Fibroblast of skin of back (primary cell): Measurements from ENCODE around the gene UBE2L5.
A peak's percentile ranks its signal among the peaks of the same experiment; 100 is the strongest.

ENCODE experiments used
- DNase-seq: peaks from one replicate; pipeline ENCODE4 v3.0.0-alpha.2; 2013

The UBE2L5 gene

DNA sequence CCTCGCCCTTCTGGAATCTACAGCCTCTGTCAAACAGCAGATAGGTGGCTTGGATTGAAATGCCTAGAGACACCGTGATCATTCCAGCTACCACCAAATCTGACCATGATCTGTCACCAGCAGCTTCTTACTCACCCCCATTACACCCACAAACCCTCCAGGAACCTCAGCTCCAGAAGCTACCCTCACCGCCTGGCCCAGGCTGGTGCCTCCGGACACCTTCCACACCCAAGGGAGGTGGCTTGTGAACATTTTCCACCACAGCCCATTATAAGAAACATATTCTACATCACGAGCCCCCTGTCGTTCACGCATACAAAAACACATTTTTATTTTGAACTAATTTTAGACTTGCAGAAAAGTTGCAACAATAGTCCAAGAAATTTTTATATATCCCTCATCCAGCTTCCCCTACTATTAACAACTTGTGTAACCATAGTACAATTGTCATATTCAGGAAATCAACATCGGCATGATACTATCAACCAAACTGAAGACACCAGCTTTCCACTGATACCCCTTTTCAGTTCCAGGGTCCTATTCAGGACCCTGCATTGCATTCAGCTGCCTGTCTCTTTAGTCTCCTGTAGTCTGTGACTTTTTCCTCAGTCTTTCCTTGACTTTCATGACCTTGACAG, 15.4 kb upstream of the UBE2L5 start:
- no peak for DNase-seq

DNA sequence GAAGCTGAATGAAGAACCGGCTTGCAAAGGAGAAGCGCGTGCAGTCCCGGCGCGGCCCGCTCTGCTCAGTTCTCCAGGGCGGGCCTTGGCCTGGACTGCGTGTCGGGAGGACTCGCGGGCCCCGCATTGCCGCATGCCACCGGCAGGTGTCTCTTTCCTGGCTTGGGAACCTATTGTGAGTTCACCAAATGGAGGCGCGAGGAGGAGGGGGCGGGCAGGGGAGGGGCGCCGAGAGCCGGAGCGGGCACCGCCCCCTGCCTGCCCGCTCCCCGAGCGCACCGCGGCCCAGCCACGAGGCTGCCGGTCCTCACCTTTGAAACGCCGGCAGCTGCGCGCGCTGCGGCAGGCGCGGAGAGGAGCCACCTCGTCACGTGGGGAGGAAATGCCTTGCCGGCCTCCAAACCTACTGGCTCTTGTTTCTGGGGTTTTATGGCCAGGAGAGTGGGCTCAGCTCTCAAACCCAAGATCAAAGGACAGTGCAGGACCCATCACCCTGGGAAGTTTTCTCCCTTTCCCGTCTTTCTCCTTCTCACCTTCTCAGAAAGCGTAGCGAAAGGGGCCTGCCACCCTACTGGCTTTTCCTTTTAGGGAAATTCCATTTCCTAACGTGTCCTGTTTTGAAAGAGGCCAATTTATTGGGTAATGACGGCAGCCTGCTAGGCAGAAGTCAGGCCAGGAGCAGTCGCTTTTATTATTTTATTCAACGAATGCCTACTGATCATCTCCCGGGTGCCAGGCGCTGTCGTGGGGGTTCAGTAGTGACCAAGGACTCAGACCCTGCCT, 13.8 kb upstream of the UBE2L5 start:
- peak; percentile 85 for DNase-seq

DNA sequence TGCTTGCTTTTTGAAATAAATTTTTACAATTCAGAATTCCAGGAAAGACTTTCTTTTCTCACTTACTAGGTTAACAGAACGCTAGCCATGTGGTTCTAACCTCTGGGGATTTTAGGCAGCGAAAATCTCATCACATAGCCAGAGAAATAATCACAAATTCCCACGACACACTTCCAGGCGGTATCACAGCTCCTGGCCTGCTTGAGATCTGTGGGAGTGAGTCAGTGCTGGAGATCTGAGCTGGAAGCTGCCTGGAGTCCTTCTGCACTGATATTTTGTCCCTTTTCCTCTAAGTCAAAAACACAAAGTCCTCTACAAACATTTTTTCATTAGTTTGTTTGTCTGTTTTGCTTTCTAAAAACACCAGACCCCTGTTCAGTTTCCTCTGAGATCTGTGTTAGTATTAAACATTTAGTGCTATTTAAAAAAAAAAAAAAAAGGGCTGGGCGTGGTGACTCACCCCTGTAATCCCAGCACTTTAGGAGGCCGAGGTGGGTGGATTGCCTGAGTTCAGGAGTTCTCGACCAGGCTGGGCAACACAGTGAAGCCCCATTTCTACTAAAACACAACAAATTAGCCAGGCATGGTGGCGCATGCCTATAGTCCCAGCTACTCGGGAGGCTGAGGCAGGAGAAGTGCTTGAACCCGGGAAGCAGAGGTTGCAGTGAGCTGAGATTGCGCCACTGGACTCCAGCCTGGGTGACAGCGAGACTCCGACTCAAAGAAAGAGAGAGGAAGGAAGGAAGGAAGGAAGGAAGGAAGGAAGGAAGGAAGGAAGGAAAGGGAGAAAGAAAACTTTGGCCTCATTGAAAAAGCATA, 12.2 kb upstream of the UBE2L5 start:
- DNase-seq = peak; percentile 89

DNA sequence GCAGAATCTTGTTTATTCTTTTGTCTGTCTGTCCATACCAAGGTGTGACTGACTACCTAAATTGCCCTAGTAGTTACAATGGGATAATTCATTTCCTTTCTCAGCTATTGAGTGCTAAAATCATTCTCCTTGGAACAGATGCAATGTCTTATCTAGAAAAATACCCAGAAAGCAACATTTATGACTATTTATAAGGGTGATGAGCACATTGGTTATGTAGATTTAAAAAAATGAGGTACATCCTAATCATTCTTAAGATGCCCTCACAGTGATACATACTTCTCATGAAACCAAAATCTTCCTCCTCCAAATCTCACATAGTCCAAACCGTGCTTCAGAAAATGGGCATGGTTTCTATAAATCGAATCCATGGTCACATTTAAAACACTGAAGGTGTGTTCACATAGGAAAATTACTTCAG, 11.6 kb upstream of the UBE2L5 start:
- peak; percentile 51 for DNase-seq

DNA sequence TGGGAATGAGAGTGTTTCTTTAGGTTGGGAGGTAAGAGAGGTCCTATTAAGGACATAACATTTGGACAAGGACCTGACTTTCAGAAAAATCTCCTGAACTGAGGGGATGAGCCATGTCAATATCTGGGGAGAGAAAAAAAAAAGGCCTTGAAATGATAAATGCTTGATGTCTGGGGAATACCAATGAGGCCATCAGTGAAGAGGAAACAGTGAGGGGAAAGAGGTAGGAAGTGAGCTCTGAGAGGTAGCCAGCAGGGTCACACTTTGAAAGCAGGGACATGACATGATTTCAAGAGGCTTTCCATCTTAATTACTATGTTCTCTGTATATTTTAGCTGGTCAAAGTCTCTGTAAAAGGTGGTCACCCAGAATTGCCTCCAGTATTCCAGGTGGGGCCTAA, 9.9 kb upstream of the UBE2L5 start:
- DNase-seq = no peak

DNA sequence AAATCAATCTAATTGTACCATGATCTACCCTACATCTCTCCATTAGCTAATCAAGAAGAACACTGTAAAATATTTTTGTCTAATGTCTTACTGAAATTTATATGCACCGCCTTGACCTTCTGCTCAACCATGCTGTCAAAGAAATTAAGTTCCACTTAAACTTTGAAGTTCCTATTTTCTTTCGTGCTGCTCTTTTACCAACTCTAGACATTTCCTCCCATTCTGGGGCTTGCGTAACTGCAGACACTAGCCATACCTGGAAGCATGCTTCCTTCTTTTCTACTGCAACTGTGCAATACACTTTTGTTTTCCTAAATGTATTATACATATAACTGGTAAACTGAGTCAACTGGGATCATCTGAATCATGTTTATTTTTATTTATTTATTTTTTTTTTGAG, 8.5 kb upstream of the UBE2L5 start:
- no peak for DNase-seq

DNA sequence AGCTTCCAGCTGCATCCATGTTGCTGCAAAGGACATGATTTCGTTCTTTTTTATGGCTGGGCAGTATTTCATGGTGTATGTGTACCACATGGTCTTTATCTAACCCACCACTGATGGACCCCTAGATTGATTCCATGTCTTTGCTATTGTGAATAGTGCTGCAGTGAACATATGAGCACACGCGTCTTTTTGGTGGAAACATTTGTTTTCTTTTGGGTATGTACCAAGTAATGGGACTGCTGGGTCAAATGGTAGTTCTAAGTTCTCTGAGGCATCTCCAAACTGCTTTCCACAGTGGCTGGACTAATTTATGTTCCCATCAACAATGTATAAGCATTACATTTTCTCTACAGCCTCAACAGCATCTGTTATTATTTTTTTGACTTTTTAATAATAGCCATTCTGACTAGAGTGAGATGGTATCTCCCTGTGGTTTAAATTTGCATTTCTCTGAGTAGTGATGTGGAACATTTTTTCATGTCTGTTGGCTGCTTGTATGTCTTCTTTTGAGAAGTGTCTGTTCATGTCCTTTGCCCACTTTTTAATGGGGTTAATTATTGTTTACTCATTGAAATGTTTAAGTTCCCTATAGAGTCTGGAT, 6.8 kb upstream of the UBE2L5 start:
- DNase-seq = peak; percentile 20

DNA sequence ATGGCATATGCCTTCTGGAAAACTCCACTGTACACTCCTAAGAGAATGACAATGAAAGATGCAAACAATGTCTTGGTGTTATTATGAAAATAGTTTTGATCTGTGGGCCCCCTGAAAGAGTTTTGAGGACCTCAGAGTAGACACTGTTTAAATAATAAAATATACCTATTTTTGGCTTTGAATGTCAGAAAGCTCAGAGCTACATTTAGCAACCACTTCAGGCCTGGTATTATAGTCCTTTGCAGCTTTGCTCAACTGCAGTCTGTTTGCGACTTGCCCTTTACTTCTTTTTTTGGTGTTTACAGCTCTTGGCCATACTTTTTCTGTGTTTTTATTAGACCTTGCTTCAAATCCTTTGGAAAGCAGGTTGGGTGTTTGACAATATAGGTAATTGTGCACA, 5.8 kb upstream of the UBE2L5 start:
- no peak for DNase-seq

DNA sequence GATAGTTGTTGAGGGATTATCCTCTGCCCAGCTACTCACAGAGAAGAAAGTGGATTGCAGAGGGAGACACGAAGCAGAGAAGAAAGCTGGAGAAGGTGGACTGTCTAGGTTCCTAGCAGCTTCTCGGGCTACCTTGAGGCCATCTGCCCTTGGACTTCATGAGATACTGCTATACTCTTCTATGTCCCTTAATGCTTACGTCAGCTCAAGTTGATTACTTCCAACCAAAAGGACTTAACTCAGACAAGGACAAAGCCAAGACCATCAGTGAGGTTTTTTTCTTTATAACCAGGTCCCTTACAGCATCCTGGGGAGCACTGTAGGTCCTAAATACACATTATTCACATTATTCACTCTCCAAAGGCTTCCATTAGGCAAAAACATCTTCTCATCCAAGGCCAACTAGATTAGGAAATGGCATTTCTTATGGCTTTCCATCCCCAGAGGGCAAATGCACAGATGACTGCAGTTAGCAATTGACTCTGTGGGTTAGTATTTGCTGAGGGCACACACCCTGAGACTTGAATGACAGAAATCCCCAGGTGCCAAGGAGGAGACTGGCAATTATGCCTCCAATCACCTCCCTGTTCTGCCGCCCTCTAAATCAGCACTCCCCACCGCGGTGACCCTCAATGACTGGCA, 4.1 kb upstream of the UBE2L5 start:
- no peak for DNase-seq

DNA sequence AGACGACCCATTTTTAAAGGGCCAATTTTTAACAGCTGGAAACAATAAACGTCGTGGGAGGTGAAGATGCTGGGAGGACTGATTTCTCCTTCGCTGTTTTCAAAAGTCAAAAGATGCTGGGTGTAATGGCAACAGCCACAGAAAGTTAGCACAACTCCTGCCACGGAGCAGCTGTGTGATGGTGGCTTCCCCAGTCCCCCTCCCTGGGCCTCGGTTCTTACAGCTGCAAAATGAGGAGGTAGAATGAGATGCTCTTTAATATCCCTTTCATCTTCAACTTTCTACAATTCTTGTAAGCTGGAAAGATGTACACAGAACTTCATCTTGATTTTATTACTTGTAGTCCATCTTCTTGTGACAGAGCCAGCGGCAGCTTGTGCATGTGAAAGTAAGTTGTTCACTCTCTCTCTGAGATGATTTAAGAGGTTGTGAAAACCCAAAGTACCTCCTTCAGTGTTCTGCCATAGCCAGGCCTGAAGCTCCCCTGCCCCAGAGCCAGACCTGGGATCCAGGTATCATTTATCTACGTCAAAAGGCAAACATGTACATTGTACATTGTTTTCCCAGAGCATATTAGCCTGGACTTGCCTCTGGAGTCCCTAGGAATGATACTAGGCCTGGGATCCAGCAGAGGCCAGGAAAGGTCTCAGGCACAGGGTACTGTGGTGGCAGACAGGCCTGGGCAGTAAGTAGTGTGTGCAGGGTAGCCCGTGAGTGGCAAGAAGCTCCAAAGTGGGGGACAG, 3.4 kb upstream of the UBE2L5 start:
- DNase-seq = no peak

DNA sequence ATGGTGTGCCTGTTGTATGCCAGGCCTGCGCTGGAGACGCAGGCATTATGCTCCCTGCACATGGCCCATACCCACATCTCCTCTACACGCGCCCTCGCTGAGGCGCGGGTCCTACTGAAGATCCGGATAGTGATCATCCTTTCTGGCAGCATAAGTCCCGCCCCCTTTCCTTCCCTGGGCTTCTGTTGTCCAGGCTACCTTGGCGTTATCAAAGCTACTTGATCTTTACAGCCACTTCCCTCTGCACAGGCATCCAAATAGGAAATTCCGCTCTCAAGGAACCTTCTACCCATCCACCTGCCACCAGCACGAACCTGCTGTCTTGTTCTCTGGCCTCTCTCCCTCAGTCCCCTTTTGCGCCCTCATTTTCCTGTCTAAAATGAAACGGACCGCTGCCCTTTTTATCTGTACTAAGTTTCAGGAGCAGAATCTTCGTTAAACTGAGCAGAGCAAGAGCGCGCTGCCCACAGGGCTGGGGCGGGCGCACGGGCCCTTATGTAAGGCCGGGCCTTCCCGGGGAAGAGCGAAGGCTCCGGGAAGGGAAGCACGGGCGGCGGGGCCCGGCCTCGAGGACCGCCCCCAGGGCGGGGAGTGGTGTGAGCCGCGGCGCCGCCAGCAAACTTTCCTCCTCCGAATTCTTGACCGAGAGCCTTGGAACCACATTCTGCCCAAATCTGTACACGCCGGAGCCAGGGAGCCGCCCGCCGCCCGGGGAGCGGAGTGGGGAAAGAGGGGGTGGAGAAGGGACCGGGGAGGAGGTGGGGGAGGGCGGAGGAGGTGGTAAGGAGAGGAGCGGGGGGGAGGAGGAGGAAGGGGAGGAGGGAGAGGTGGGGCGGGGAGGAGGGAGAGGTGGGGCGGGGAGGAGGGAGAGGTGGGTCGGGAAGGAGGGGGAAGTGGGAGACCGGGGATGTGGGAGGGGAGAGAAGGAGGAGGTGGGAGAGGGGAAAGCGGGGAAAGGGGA, 920 bp upstream of the UBE2L5 start:
- DNase-seq = peak; percentile 87

DNA sequence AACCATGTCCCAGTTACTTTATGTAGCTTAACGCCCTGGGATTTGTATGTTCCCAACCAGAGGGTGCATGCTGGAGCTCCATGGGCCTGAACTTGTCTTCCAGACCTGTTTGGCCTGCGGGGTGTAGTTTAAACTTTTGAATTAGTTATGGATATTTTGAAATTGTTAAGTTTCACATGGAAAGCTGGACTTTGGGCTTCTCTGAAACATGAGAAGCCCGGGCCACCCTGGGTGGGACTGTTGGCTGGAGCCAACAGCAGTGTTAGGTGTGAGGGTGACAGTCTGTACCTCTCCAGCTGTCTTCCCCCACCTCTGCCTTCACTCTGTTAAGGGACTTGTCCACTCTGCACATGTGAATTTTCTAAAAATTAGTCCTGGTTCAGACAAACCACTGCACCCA, 1.6 kb downstream of the UBE2L5 start:
- DNase-seq = no peak

DNA sequence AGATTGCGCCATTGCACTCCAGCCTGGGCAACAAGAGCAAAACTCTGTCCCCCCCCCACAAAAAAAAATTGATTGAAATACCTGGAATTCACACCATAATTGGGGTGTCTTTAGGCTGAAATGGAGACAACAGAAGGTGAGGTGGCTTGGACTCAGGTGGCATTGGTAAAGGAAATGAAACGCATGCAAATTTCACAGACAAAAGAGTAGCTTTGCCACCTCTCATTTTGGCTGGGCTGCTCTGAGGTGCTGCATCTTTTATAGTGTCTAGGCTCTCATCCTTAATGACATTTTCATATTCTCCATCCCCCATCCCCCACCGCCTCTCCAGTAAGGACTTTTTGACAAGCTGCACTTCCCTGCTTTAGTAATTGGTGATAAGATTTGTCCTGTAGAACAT, 6.9 kb downstream of the UBE2L5 start:
- no peak for DNase-seq

DNA sequence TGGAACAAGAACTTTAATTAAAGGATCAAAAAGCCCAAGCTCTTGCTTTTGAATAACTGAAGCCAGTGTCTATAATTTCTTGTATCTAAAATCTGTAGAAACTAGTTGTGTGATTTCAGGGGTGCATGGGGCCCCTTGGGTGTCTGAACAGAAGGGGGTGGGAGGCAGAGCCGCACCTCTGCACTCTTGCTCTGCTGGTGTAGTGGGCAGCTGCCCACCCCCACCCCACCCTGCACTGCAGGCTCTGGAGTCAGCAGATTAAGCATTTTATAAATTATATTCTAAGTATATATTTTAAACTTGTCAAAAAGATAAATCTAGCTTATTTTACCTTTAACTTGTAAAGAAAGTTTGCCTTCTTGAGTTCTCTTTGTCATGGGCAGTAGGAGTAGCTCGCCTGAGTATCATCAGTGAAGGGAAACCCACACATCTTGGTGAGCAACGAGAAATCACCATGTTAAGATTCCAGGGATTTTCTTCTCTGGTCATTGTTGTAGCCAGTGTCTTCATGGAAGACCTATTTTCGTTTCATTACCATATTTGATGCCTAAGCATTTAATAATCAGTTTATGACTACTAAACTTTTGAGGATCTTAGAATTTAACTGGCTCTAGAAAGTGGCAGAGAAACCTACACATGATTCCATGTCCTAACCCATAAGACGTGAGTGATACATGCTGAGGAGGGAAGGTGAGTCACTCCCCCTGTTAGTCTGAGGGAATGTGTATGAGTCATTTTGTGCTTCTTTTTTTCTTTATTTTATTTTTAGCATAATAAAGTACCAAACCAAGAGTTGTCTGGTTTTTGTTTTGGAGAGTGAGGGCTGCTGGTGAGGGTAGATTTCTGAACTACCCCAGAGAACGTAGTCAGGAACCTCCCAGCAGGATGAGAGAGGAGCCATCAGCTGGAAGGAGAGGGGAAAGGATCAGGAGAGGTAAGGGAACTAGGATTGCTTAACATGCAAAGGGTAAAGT, 7.7 kb downstream of the UBE2L5 start:
- peak; percentile 95 for DNase-seq

DNA sequence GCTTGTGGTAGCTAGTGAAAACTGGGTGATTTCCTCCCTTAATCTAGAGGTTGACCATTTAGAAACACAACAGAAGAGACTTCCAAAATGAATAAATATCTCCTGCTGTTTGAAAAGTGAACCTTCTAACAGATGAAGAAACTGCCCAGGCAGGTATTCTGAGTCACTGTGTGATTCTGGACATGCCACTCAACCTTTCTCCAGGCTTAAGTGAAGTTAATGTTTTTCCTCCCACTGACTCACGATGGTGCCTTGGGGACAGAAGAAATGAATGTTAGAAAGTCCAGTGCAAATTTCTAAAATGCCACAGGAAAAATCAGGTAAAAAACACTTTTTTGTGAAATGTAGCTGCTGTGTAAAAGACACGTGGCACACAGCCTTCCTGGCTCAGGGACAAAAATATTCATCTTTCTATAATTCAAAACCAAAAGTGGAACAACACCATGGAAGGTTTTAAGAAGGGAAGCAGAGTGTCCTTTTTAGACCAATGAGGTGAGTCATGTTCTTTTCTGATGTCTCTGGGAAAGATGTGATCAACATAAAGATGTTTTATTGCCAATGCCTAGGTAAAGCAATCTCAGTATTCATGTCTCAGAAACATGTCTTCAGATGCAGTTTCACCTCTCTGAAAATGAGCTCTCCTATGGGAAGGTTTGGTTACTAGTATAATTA, 9.1 kb downstream of the UBE2L5 start:
- DNase-seq = peak; percentile 25

DNA sequence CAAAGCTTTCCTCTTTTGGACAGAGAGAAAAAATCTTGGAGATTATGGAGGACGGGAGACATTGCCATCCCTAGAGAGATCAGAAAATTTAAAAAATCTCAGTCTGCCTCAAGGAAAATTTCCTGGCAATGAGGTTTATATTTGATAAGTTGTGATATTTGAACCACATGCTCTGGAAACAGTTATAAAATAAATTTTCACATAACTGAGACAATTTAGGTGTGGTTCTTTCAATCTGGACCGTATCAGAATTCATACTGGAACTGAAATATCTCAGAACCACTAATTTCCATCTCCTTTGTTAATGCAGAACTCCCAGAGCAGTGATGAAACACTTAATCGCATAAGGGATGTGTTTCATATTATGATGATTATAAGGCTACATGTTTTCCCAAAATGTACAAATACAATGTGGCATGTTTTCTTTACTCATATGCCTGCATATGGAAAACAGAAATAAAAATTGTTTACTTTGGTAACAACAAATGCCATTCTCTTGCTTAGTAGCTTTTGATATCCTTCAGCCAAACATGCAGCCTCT, 13.7 kb downstream of the UBE2L5 start:
- no peak for DNase-seq

DNA sequence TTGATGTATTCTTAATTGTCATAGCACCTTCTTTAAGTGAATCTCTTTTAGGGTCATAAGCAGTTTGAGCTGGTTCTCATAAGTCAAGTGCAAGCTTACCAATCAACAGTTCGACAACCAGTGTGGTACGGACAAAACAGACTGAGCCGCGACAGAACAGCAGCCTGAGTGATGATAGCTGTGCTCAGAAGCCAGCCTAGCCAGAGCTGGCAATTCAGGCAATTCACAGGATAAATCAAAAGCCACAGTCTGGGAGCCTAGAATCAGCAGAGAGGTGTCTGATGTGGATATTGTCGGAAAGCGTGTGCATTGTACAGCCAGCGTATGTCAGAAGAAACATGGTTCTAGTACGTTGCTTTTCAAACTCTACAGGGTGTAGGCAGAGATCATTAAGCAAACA, 14.9 kb downstream of the UBE2L5 start:
- DNase-seq = no peak

DNA sequence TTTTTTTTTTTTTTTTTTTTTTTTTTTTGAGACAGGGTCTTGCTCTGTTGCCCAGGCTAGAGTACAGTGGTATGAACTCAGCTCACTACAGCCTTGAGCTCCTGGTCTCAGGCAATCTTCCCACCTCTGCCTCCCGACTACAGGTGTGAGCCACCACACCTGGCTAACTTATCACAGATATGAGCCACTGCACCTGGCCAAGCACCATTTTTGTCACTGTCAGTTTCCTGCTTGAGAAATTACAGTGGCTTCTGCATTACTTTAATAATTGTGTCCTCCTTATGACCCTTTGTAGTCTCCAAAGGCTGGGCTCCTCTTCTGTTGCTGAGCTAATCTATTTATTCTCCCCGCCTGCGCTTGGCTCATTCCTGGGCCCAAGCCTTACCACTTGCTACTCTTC, 16.0 kb downstream of the UBE2L5 start:
- DNase-seq = no peak
